Fibroblast of villous mesenchyme (primary cell): ENCODE measurements around the gene LAPTM5. TPM values are rescaled to one million over a fixed set of nuclear protein-coding genes. Genes with fewer than 3 reads are reported as not detected.

Source experiments
- DNase-seq: peaks from one replicate; pipeline ENCODE4 v3.0.0-alpha.2; 2010; ENCODE audit warnings: low read depth
- H3K4me3 ChIP-seq: 2 replicates; pipeline ENCODE4 v1.5.1; 2011; ENCODE audit warnings: low read depth, mild to moderate bottlenecking, low read length
- total RNA-seq: library from RNA; depleted of rRNA; stranded (reverse); fragments of >200 nt; gene quantifications from 2 replicates; pipeline ENCODE4 v1.2.3, GENCODE V29; 2012
- TF ChIP-seq, protein P1 (sequence below): IDR thresholded peaks from 2 replicates; pipeline ENCODE4 v1.5.1; 2012; ENCODE audit warnings: low read depth, mild to moderate bottlenecking, low read length; ENCODE audit not compliant: insufficient read depth

LAPTM5 gene
- total RNA-seq, 1 donor: not detected

DNA sequence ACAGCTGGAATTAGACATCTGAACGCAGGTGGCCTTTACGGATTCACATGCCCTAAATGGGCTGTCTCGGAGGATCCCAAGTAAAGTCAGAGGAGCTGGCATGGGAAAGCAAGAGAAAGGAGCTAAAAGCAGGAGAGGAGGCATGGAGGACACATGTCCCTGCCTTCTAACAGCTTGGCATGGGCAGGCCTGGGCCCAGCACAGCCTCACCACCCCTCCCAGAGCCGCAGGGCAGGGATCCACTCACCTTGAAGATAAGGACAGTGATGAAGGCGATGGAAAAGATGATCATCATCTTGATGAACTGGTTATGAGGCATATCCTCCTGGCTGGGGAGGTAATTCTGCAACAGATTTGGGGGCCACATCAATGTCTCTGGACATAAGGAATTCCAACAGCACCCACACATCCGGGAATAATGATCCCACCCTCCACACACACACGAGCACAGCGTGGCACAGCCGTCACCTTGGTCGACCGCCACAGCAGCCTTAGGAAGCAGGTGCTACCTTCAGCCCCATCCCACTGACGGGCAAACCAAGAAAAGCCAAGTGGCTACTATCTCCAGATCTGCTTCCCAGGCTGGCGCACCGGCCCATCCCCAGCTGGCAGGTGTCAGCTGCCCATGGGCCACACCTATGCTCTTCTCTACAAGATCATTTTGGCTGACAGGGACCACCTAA lies 20.1 kb downstream of the LAPTM5 start:
- DNase-seq: no peak
- TF ChIP-seq, protein P1, sequence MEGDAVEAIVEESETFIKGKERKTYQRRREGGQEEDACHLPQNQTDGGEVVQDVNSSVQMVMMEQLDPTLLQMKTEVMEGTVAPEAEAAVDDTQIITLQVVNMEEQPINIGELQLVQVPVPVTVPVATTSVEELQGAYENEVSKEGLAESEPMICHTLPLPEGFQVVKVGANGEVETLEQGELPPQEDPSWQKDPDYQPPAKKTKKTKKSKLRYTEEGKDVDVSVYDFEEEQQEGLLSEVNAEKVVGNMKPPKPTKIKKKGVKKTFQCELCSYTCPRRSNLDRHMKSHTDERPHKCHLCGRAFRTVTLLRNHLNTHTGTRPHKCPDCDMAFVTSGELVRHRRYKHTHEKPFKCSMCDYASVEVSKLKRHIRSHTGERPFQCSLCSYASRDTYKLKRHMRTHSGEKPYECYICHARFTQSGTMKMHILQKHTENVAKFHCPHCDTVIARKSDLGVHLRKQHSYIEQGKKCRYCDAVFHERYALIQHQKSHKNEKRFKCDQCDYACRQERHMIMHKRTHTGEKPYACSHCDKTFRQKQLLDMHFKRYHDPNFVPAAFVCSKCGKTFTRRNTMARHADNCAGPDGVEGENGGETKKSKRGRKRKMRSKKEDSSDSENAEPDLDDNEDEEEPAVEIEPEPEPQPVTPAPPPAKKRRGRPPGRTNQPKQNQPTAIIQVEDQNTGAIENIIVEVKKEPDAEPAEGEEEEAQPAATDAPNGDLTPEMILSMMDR: no peak
- H3K4me3 ChIP-seq: no peak overlapping the region

DNA sequence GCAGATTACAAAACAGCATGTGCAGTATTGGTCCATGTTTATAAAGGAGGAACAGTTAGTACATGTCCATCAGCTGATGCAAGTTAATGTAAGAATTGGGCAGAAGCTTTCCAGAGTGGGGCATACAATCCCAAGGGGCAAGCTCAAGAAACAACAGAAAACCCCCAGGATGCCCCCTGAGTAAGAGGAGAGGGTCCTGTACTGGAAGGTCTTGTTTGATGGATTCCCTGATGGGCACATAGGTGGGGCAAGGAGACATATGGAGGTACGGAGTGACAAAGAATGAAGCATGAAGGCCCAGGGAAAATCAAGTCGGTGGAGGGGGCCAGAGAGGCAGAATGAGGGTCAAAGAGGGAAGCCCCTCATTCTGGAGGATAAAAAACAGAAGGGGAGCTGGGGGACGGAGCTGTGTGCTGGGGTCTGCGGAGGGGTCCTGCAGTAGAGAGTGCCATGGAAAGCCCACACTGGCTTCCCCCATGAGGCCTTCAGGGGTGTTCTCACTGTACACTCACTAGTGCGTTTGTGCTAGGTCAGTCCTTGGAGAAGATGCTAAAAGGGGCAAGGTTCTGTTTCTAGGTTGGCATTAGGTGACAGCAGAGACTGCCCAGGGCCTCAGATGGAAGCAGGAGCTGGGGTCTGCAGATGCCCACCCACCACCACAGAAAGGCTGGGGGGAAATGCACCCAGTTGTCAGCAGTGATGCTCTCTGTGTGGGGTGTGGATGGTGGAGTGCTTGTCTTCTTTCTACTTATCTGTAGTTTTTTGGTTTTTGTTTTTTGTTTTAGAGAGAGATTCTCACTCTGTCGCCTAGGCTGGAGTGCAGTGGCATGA lies 21.7 kb downstream of the LAPTM5 start:
- H3K4me3 ChIP-seq: no peak overlapping the region
- DNase-seq: peak; percentile 10
- TF ChIP-seq, protein P1: no peak

DNA sequence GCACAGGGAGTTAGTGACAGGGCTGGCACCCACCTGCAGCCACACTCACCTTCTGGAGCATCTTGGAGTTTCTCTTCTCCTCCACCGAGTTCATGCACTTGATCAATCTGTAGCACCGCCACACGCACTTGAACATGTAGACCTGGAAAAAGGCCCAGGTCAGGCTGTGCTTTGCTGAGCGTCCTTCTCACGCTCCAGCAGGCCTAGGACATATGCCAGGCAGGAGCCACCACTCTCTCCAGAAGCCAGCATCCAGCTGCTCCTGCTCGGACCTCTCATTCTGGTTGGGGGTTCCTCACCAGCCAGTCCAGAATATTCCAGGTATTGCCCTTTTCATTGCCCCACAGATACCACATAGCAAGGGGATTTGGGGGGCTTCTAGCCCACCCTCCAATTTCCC lies 22.4 kb downstream of the LAPTM5 start:
- no peak overlapping the region for H3K4me3 ChIP-seq
- TF ChIP-seq, protein P1: no peak
- DNase-seq: no peak

DNA sequence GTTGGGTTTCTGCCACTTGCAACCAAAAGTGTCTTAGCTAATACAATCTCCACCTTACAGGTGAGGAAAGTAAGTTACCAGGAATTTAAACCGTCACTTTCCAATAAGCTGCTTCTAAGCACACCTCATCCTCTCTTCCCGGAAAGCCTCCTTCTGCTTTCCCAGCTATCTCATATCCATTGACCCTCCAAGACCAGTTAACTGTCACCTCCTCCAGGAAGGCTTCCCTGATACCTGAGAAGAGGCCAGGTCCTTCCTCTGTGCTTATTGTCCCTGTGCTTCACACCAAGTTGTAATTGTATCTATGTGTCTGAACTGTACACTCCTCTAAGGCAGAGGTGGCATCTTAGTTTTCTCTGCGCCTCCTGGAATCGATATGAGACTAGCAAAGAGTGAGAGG lies 23.0 kb downstream of the LAPTM5 start:
- no peak overlapping the region for H3K4me3 ChIP-seq
- no peak for DNase-seq
- TF ChIP-seq, protein P1: no peak

DNA sequence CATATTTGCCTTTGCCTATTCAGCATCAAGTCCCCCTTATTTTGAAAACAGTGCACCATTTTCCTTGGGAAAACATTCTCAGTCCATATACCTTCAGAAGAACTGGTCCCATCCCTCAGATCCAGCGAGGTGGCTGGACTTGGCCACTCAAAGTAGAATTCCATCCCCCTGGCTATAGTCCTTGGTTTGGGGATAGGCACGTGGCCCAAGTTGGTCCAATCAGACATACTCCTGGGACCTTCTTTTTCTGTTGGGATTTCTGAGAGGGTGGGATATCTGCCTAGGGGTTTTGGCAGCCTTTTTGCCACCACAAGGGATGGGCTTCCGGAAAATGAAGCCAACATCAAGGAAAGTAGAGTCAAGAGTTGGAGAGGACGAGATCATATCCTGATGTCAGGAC lies 23.5 kb downstream of the LAPTM5 start:
- no peak for DNase-seq
- no peak overlapping the region for H3K4me3 ChIP-seq
- TF ChIP-seq, protein P1: no peak

- TF ChIP-seq, protein P1: no peak
- no peak overlapping the region for H3K4me3 ChIP-seq
- DNase-seq: no peak
Measured at GRCh38 chr1:30733493-30733892, 24.1 kb downstream of the LAPTM5 start.
